ENCODE measurements around the gene EMX1.

Gene EMX1

GRCh38 chr2:72940786-72941185 lies 23.5 kb downstream of the EMX1 start:
- DNase-seq (ENCODE audit: insufficient read length, low spot score) = no peak

GRCh38 chr2:72942293-72942692 lies 25.0 kb downstream of the EMX1 start:
- DNase-seq (ENCODE audit: insufficient read length, low spot score) (no peak), FAIRE-seq (no peak)

More at GRCh38 chr2:72940786-72941185, 23.5 kb downstream of the EMX1 start:
- FAIRE-seq = no peak

DNA sequence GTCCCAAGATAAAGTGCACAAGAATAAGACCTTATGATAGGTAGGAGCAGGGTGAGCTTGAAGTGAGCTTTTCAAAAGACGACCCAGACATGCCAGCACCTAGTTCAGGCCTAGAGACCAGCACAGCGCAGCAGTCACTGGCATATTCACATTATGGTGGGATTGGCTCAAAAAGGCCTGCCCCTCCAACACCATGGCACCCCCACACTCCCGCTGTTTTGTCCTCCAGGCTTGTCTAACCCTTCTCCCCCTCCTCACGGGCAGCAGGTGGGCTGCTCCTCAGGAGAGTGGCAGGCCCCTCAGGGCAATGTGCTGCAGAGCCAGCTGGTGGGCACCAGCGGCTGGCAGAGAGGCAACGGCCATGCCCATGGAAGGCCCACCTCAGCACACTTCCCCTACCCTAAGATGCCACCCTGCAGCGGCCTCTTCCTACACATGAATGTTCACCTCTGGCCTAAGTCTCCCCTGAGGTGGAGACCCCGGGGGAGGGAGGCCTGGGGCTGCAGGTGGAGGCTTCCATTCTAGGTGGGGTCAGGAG lies 25.6 kb downstream of the EMX1 start:
- FAIRE-seq = no peak

DNA sequence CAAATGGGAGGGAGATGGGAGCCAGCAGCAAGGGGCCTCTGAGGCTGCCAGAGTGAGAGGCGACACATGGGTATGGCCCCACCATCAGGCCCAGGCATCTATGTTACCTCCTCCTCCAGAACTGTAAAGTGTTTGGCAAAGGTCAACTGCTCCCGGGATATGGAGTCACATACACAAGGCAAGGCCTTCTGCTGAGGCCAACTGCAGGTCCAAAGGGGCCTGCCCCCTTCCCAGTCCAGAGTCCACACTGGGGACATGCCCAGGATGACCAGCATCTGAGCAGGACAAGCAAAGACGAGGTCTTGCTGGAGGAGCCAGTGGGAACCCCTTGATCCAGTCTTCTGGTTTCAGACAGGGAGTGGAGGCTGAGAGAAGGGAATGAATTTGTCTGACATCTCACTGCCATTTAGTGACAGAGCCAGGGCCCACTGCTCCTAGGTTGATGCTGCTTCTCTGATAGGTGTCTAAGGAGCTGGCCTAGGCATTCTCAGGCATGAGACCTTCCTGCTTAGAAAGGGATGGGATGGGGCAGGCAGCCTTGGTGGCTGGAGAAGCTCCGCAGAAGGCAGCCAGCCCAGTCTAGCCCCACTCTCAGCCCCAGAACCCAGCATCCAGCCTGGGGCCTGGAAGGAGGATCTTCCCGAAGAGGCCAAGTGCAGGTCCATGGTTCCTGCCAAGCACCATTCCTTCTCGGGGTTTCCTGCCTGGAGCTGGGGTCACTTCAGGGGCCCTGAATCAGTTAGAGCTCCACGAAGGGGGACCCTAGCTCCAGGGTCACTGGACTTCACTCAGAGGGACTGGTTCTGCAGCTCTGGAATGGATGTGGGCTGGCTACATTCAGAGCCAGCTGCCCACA lies 26.4 kb downstream of the EMX1 start:
- DNase-seq (ENCODE audit: insufficient read length, low spot score) = no peak
- FAIRE-seq = no peak

More for the DNA sequence above, 25.6 kb downstream of the EMX1 start:
- DNase-seq (ENCODE audit: insufficient read length, low spot score) = no peak

GRCh38 chr2:72944804-72945449 lies 27.6 kb downstream of the EMX1 start:
- no peak for DNase-seq (ENCODE audit: insufficient read length, low spot score)
- no peak for FAIRE-seq

- no peak for FAIRE-seq
Measured at GRCh38 chr2:72945450-72946019, 28.2 kb downstream of the EMX1 start.

DNA sequence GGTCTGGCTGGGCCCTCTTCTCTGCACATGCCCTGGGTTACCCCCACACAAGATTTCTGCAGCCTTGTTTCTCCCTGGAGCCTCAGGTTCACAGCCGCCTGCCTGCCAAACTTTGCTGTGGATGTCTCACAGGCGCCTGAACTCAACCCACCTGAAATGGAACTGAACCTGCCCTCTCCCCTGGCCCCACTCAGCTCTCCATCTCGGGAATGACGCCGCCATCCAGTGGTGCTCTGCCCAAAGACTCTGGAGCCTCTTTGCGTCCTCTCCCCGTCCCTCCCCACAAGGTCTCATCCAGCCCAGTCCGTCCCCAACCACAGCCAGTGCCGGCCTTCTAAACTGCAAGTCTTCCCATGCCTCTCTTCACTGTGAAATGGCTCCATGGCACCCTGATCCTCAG lies 29.1 kb downstream of the EMX1 start:
- DNase-seq (ENCODE audit: insufficient read length, low spot score) (no peak), FAIRE-seq (no peak)

More at GRCh38 chr2:72945450-72946019, 28.2 kb downstream of the EMX1 start:
- DNase-seq (ENCODE audit: insufficient read length, low spot score) = no peak

DNA sequence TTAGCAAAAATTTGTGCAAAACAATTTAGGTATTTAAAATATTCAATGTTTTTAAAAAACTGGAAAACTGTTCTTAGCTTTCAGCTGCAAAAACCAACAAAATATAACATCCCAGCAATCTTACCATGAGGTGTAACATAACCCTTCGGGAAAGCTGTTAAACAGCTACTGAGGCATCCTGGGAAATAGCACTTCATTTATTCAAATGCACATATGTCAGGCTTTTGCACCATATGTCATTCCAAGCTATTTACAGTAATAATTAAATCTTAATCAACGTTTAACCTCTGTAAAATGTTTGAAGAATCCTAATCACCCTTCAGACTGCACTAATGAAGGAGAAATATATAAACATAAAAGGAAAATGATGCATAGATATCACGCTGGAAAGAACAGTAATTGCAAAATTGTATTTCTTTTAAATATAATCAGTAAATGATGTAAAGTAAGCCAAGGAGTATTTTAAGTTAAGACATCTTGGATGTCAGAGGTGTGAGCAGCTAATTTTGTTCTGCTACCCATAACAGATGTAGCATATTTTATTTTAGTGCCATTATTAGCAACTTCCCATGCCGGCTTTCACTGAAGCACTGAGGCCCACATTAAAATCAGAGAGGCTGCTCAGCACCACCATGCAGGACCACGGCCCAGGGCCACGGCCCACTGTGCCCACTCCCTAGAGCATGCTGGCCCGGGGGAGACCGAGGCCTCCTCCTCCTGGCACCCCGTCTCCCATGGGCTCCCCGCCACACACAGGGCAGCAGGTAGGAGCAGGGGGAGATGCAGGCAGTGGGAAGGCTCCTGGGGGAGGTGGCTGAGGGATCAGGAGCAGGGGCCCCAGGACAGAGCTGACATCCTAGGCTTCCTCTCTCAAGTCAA lies 30.9 kb downstream of the EMX1 start:
- no peak for DNase-seq (ENCODE audit: insufficient read length, low spot score)
- FAIRE-seq = no peak

DNA sequence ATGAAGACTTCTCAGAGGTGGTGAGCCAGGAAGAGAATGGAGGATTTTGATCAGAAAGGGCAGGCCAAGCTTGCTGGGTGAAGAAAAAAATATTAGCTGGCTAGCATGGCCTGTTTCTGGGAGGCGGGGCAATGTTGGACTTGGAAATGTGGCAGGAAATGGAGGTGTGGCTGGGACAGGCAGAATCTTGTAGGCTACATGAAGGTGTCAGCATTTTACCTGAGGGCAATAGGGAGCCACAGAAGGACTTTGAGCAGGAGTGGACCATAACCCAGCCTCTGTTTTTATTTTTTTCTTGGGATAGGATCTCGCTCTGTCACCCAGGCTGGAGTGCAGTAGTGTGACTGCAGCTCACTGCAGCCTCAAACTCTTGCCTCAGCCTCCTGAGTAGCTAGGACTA lies 31.7 kb downstream of the EMX1 start:
- DNase-seq (ENCODE audit: insufficient read length, low spot score) (no peak), FAIRE-seq (no peak)

DNA sequence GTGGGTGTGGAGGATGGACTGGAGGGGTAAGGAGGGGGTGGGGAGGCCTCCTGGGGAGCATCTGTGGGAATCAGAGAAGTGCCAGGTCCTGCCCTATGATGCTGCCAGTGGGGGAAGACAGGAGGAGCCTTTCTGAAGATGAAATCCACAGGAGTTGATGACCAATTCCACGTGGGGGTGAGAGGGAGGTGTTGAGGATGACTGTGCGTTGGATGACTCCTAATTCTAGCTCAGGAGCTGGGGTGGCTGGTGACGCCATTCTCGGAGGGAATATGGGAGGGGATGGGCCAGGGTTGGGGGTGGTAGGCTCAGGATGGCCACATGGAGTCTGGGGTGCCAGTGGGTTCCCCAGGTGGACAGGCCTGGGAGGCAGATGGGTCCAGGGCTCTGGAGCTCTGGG lies 32.3 kb downstream of the EMX1 start:
- DNase-seq (ENCODE audit: insufficient read length, low spot score) (no peak), FAIRE-seq (no peak)

- FAIRE-seq = no peak
- DNase-seq (ENCODE audit: insufficient read length, low spot score) = no peak
Measured at GRCh38 chr2:72950558-72951255, 33.4 kb downstream of the EMX1 start.

- no peak for DNase-seq (ENCODE audit: insufficient read length, low spot score)
Measured at GRCh38 chr2:72951303-72952095, 34.2 kb downstream of the EMX1 start.

GRCh38 chr2:72952110-72952823 lies 34.9 kb downstream of the EMX1 start:
- DNase-seq (ENCODE audit: insufficient read length, low spot score) (no peak), FAIRE-seq (no peak)

More at GRCh38 chr2:72951303-72952095, 34.2 kb downstream of the EMX1 start:
- no peak for FAIRE-seq

DNA sequence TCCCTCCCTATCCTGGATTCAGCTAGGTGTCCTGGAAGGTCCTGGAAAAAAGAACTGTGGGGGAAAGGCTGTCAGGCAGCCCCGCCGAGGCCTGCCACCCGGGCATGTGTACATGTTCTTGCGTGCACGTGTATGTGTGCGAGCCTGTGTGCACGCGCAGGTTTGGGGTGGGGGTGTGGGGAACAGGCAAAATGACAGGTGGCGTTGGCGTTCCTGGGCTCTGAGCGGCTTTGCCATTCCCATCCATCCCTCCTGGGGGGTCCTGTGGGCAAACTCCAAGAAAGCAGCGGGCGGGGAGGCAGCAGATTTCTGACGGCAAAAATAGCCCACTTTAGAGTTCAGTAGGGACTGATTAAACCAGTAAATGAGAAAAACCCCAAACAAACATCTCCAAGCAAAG lies 35.6 kb downstream of the EMX1 start:
- no peak for DNase-seq (ENCODE audit: insufficient read length, low spot score)
- FAIRE-seq = no peak

GRCh38 chr2:72953528-72953927 lies 36.2 kb downstream of the EMX1 start:
- no peak for FAIRE-seq
- DNase-seq (ENCODE audit: insufficient read length, low spot score) = no peak

GRCh38 chr2:72953976-72954375 lies 36.7 kb downstream of the EMX1 start:
- no peak for FAIRE-seq
- no peak for DNase-seq (ENCODE audit: insufficient read length, low spot score)

DNA sequence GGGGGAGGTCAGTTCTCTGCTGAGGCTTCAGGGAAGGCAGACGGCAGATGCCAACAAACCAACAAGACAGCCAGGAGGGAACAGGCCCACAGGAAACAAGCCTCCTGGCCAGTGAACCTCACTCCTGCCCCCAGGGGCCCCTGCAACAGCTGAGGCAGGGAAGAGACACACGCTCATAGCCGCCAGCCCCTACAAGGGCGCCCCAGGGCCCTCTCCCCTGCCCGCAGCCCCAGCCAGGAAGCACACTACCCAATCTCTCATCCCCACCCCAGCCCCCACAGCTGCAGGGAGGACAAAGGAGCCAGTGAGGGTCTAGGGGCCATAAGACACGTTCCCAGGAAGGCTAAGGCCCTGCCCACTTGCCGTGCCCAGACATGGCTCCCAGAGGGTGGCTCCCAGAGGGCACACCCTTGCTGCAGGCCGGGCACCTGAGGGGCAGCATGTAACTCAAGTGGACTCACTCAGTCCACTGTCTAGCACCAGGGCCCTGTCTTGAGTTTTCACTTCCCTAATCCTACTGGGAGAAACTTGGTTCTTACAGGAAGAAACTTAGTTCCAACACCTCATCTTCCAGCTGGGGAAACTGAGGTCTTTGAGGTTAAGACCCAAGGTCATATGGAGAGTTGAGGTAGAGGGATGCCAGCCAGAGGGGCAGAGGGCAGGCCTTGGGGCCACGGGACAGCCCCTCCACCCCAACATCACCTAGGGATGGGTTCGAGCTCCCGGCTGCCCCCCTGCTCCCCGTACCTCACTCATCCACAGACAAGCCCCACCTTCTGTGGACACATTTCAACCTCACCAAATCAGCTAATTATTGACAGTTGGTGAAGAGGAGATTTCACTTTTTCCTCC lies 37.3 kb downstream of the EMX1 start:
- FAIRE-seq (no peak), DNase-seq (ENCODE audit: insufficient read length, low spot score) (no peak)
